Measurements from ENCODE around the gene GID4. TPM values are rescaled to one million over a fixed set of nuclear protein-coding genes. Genes with fewer than 3 reads are reported as not detected.

Gene GID4
- total RNA-seq, 1 donor from 2014 or later = 5.5 TPM

GRCh38 chr17:18101828-18102227, 62.6 kb downstream of the GID4 start:
- DNase-seq (ENCODE audit: low spot score) = no peak

DNA sequence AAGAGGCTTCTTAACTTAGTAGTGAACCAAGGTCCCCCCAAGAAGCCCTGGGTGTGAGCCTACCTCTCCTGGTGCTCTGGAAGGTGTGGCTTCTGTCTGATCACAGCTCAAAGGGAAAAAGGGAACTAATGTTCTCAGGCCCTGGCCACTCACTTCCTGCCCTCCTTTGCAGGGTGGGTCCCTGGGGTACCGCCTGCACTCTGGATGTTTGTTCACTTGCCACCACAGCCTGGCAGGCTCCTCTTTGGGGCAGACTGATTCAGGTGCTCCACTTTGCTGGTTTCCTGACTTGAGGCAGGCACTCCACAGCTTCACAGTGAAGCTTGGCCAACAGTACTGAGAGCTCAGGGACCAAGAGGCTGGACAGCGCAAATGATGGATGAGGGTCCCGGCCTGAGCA, 63.4 kb downstream of the GID4 start:
- DNase-seq (ENCODE audit: low spot score) = no peak

DNA sequence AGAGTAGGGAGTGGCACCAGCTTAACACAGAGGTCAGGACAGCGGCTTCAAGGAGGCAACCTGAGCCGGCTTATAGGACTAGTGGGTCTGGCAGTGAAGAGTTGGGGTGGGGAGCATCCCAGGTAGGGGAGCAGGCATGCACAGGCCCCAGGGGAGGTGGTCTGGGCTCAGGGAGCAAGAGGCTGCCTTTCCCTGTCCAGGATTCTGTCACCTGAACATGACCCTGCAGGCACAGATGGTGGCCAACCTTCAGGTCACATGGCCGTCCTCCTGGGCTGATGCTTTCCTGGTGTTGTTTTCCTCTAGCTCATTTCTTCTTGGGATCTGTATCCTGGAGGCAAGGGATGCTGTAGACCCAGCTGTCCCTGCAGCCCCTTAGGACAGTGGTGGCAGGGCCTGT, 65.8 kb downstream of the GID4 start:
- DNase-seq (ENCODE audit: low spot score) = no peak

DNA sequence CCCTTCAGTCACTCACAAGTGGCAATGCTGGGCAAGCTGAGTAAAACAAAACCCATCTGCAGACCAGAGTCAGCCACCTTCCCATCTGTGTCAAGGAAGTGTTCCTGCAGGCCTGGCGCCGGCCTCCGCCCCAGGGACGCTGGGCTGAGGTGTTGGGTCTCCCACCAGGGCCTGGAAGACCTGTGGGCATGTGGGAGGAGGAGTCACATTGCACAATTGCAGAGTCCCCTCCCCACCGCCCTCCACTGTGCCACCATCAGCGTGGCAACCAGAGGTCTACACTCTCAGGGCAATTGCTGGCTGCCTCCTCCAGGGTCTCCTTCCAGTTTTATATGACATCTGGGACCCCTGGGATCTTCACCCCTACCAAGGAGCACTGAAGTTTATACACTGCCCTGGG, 66.4 kb downstream of the GID4 start:
- DNase-seq (ENCODE audit: low spot score) = no peak

DNA sequence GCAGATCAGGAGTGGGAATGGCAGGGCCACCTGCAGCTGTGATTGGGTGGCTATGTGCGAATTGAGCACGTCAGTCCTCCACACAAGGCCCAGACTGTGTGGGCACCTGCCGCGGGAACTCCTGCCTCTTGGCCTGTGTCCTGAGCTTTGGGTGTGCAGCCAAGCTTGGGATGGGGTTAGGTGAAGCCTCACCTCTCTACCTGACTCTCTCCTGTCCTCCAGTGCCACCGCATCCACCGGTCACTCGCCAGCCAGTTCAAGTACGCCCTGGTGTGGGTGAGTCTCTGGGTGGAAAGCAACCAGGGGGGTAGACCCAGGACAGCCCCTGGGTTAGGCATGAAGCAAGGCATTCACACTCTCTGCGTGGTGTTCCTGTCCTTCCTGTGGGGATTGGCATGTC, 67.0 kb downstream of the GID4 start:
- DNase-seq (ENCODE audit: low spot score) = no peak

DNA sequence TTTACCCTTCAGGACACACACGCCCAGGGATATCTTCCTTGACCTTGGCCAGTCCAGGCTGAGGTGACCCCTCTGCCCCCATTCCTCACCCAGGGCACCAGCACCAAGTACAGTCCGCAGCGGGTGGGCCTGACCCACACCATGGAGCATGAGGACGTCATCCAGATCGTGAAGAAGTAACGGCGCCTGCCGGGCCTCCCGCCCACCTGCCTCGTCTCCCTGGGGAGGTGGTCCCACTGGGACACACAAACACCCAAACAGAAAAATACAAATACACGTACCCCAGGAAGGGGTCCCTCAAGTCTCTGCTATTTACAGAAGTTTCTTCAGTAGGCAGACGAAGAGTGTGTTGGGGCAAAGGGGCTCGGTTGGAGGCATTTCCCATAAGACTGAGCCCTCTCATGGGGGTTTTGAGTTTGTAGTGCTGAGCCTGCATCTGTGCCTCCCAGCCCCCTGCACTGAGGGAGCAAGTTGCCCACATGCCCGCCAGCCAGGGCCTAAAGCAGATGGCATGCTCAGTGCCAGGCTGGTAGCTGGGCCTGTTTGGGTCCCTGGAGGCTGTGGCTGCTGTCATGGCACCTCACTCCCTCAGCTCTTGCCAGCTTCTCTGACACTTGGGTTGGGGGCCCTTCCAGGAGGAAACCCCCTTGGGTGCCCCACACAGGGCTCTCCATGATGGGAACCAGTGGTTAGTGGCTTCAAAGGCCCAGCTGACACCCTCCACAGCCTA, 68.0 kb downstream of the GID4 start:
- no peak for DNase-seq (ENCODE audit: low spot score)

DNA sequence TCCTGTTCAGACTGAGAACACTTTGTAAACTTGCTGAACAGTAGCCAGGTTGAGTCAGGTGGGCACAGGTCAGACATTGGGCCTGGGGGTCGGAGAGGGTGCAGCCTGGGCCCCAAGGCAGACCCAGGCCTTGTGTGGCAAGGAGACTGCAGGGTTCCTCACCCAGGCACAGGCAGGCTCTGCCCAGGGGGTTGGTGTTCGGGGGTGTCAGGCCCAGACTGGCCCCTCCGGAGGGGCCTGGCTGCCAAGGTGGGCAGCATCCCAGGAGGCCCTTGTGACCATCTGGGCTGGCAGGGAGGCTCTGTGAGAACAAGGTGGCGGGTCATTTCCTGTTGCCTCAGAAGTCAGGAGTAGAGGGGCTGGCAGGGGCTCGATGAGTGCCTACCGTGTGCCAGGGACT, 68.8 kb downstream of the GID4 start:
- no peak for DNase-seq (ENCODE audit: low spot score)

DNA sequence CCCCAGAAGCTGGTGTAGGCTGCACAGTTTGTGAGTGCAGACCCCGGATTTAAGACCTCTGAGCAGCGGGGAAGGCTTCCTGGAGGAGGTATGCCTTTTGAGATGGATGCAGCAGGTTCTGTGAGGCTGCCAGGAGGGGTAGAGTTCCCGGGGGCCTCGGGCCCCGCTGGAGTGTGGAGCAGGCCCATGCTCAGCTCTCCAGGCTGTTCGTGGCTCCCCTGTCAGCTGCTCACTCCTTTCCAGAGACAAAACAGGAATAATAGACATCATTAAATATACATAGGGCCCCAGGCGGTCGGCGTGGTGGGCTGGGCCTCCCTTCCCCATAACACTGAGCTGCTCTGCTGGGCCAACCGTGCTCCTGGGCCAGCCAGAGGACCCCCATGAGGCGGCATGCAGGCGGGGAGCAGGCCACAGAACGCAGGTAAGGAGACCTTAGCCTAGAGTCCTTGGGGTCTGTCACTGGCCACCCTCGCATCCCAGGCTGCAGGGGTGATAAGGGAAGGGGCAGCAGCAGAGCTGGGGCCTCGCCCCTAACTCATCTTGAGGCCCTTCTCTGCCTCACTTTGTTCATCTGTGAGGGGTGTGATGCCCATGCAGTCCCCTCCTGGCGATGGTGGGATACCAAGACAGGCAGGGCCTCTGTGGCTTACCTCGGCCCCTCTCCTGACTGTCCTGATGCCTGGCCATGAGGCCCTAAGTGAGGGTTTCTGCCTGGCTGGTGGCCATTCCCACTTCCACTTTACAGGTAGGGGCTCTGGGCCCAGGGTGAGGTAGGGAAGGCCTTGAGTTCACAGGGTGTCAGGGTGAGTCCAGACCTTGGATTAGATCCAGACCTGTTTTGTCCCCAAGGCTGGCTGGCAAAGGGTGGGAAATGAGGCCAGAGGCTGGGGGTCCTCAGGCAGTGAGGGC, 69.4 kb downstream of the GID4 start, which contains the start of gene MYO15A:
TSS of gene MYO15A (plus strand) at position 356 of the 912 bp plus-strand sequence. CDS start 10,045 bp downstream, outside the sequence.
- DNase-seq (ENCODE audit: low spot score) = no peak

- DNase-seq (ENCODE audit: low spot score) = no peak
These were observed 70.8 kb downstream of the GID4 start for GRCh38 chr17:18109935-18110485.

- no peak for DNase-seq (ENCODE audit: low spot score)
These were observed 71.5 kb downstream of the GID4 start for GRCh38 chr17:18110636-18111145.

GRCh38 chr17:18111330-18111971, 72.2 kb downstream of the GID4 start:
- no peak for DNase-seq (ENCODE audit: low spot score)

DNA sequence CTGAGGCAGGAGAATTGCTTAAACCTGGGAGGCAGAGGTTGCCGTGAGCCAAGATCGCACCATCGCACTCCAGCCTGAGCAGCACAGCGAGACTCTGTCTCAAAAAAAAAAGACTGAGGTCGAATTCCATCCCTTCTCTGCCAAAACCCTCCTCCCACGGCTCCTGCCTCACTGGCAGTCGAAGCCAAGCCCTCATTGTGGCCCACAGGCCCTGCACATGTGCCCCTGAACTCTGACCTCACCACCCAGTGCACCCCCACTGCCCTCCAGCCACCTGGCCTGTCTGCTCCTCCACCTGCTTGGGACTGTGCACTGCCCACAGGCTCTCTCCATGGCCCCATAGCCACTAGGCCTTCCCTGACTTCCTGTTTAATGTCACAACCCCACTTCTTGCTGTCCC, 76.3 kb downstream of the GID4 start:
- no peak for DNase-seq (ENCODE audit: low spot score)

DNA sequence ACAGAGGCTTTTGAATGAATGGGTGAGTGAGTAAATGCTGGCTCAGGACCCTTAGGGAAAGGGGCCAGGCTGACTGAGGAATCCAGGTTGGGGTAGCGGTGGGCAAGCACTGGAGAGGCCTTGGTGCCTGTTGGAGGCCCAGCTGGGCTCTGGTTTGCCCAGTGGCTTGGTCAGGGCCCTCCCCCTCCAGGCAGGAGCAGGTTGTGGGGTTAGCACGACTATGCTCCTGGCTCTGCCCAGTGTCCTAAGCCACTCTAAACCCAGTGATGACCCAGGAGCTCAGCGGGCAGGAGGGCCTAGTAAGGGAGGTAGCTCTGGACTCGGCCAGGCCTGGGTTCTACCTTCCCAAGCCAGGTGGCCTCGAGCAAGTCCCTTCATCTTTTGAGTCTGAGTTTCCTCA, 76.9 kb downstream of the GID4 start:
- no peak for DNase-seq (ENCODE audit: low spot score)

DNA sequence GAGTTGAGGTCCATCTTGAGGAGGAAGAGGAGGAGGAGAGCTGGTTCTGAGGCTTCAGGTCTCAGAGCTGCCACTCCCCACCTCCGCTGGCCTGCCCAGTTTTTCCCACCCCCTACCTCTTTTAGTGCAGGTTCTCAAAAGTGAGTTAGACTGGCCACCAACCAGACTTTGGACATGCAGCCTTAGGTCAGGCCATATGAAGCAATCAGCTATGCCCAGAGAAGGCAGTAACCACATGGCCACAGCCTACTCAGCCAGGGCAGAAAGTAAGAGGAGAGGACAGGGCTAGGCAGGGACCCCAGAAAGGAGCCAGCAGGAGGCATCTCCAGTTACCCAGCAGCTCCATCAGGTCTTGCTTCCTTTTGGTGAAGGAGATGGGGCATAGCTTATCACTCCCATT, 78.3 kb downstream of the GID4 start:
- DNase-seq (ENCODE audit: low spot score) = no peak

Other genes with a start within 250 kb of the GID4 start
- 62.6 TPM for gene SREBF1, start 202.4 kb upstream of the GID4 start, total RNA-seq (ENCODE audit: insufficient read depth, low replicate concordance)
- gene TOM1L2, start 67.0 kb upstream of the GID4 start, total RNA-seq (ENCODE audit: insufficient read depth, low replicate concordance) = 35.2 TPM
- 5.1 TPM for gene DRC3, start 66.5 kb upstream of the GID4 start, total RNA-seq (ENCODE audit: insufficient read depth, low replicate concordance)
- gene ATPAF2, start 240 bp upstream of the GID4 start, total RNA-seq (ENCODE audit: insufficient read depth, low replicate concordance) = 16.6 TPM
- 25.3 TPM for gene DRG2, start 48.5 kb downstream of the GID4 start, total RNA-seq (ENCODE audit: insufficient read depth, low replicate concordance)
- 4.3 TPM for gene MYO15A, start 69.3 kb downstream of the GID4 start, total RNA-seq (ENCODE audit: insufficient read depth, low replicate concordance)
- gene ALKBH5, start 144.4 kb downstream of the GID4 start, total RNA-seq (ENCODE audit: insufficient read depth, low replicate concordance) = 86.2 TPM
- 21.2 TPM for gene LLGL1, start 186.2 kb downstream of the GID4 start, total RNA-seq (ENCODE audit: insufficient read depth, low replicate concordance)
- 118 TPM for gene FLII, start 219.3 kb downstream of the GID4 start, total RNA-seq (ENCODE audit: insufficient read depth, low replicate concordance)
- 15.9 TPM for gene MIEF2, start 221.3 kb downstream of the GID4 start, total RNA-seq (ENCODE audit: insufficient read depth, low replicate concordance)

Data from umbilical cord (tissue), 2 donors.